Liver (tissue), 3 donors: ENCODE measurements around the gene ABHD6.

Experiments used
- EGR1 ChIP-seq, 2 donors: IDR thresholded peaks; 2 replicates each; pipeline ENCODE4 v1.6.1; 2016 to 2018; ENCODE audit warnings: antibody characterized with exemption in 2 of 2, low read depth in 2 of 2
- GABPA ChIP-seq, 2 donors: IDR thresholded peaks in 1 of 2; conservative IDR thresholded peaks in 1 of 2; 2 replicates each; pipeline ENCODE4 v1.6.1; 2016; ENCODE audit warnings: antibody characterized with exemption in 2 of 2, mild to moderate bottlenecking in 1 of 2, moderate library complexity in 1 of 2
- HNF4A ChIP-seq, 2 donors: conservative IDR thresholded peaks; 2 replicates each; pipeline ENCODE4 v1.6.1; 2016; ENCODE audit warnings: antibody characterized with exemption in 2 of 2, mild to moderate bottlenecking in 2 of 2
- JUND ChIP-seq, 2 donors: IDR thresholded peaks; 2 replicates each; pipeline ENCODE4 v1.6.1; 2016; ENCODE audit warnings: antibody characterized with exemption in 2 of 2
- NR2F2 ChIP-seq: IDR thresholded peaks from 2 replicates; pipeline ENCODE4 v1.6.1; 2016; ENCODE audit warnings: antibody characterized with exemption
- RXRA ChIP-seq, 2 donors: IDR thresholded peaks; 2 replicates each; pipeline ENCODE4 v1.6.1; 2017 to 2018; ENCODE audit warnings: antibody characterized with exemption in 2 of 2, mild to moderate bottlenecking in 1 of 2
- SP1 ChIP-seq: IDR thresholded peaks from 2 replicates; pipeline ENCODE4 v1.6.1; 2018; ENCODE audit warnings: antibody characterized with exemption, mild to moderate bottlenecking
- TAF1 ChIP-seq: conservative IDR thresholded peaks from 2 replicates; pipeline ENCODE4 v1.6.1; 2016; ENCODE audit warnings: antibody characterized with exemption, mild to moderate bottlenecking
- YY1 ChIP-seq: IDR thresholded peaks from 2 replicates; pipeline ENCODE4 v1.6.1; 2016; ENCODE audit warnings: antibody characterized with exemption, mild to moderate bottlenecking
- TF ChIP-seq, protein P1 (sequence below): fragments of 150-350 bp; IDR thresholded peaks from 2 replicates; pipeline ENCODE4 v1.5.1; 2017; ENCODE audit warnings: improper control_type of control experiment, low read depth, low read length; ENCODE audit not compliant: missing input control
- TF ChIP-seq, protein P2 (sequence below): IDR thresholded peaks from 2 replicates; pipeline ENCODE4 v1.6.1; 2016; ENCODE audit warnings: antibody characterized with exemption
- TF ChIP-seq, protein P3 (sequence below): IDR thresholded peaks from 2 replicates; pipeline ENCODE4 v1.6.1; 2016; ENCODE audit warnings: antibody characterized with exemption
- TF ChIP-seq, protein P4 (sequence below): IDR thresholded peaks from 2 replicates; pipeline ENCODE4 v1.6.1; 2016; ENCODE audit warnings: antibody characterized with exemption, mild to moderate bottlenecking
- TF ChIP-seq, protein P5 (sequence below): IDR thresholded peaks from 2 replicates; pipeline ENCODE4 v1.6.1; 2016; ENCODE audit warnings: antibody characterized with exemption
- donor health status: healthy.
- donor health status: healthy.

DNA sequence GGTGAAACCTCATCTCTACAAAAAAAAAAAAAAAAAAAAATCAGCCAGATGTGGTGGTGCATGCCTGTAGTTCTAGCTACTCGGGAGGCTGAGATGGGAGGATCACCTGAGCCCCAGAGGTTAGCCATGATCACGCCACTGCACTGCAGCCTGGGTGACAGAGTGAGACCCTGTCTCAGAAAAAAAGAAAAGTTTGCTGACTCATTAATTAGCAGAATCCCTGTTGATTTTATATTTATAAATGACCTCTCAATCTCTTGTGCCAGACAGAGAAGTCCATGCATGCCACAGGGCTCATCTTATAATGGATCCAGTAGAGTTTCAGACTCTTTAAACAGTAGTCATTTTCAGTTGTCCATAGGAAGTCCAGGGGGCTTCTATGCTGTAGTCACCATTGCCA is 32.9 kb downstream of the ABHD6 start:
- TF ChIP-seq, protein P1, sequence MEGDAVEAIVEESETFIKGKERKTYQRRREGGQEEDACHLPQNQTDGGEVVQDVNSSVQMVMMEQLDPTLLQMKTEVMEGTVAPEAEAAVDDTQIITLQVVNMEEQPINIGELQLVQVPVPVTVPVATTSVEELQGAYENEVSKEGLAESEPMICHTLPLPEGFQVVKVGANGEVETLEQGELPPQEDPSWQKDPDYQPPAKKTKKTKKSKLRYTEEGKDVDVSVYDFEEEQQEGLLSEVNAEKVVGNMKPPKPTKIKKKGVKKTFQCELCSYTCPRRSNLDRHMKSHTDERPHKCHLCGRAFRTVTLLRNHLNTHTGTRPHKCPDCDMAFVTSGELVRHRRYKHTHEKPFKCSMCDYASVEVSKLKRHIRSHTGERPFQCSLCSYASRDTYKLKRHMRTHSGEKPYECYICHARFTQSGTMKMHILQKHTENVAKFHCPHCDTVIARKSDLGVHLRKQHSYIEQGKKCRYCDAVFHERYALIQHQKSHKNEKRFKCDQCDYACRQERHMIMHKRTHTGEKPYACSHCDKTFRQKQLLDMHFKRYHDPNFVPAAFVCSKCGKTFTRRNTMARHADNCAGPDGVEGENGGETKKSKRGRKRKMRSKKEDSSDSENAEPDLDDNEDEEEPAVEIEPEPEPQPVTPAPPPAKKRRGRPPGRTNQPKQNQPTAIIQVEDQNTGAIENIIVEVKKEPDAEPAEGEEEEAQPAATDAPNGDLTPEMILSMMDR, result no peak
- TF ChIP-seq NR2F2, result no peak
- no peak for TF ChIP-seq RXRA (IDR thresholded peaks at IDR 0.05)
- TF ChIP-seq, protein P2, sequence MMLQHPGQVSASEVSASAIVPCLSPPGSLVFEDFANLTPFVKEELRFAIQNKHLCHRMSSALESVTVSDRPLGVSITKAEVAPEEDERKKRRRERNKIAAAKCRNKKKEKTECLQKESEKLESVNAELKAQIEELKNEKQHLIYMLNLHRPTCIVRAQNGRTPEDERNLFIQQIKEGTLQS, result no peak
- no peak for TF ChIP-seq SP1
- no peak for TF ChIP-seq TAF1
- TF ChIP-seq, protein P3, sequence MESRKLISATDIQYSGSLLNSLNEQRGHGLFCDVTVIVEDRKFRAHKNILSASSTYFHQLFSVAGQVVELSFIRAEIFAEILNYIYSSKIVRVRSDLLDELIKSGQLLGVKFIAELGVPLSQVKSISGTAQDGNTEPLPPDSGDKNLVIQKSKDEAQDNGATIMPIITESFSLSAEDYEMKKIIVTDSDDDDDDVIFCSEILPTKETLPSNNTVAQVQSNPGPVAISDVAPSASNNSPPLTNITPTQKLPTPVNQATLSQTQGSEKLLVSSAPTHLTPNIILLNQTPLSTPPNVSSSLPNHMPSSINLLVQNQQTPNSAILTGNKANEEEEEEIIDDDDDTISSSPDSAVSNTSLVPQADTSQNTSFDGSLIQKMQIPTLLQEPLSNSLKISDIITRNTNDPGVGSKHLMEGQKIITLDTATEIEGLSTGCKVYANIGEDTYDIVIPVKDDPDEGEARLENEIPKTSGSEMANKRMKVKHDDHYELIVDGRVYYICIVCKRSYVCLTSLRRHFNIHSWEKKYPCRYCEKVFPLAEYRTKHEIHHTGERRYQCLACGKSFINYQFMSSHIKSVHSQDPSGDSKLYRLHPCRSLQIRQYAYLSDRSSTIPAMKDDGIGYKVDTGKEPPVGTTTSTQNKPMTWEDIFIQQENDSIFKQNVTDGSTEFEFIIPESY, result no peak
- TF ChIP-seq, protein P4, sequence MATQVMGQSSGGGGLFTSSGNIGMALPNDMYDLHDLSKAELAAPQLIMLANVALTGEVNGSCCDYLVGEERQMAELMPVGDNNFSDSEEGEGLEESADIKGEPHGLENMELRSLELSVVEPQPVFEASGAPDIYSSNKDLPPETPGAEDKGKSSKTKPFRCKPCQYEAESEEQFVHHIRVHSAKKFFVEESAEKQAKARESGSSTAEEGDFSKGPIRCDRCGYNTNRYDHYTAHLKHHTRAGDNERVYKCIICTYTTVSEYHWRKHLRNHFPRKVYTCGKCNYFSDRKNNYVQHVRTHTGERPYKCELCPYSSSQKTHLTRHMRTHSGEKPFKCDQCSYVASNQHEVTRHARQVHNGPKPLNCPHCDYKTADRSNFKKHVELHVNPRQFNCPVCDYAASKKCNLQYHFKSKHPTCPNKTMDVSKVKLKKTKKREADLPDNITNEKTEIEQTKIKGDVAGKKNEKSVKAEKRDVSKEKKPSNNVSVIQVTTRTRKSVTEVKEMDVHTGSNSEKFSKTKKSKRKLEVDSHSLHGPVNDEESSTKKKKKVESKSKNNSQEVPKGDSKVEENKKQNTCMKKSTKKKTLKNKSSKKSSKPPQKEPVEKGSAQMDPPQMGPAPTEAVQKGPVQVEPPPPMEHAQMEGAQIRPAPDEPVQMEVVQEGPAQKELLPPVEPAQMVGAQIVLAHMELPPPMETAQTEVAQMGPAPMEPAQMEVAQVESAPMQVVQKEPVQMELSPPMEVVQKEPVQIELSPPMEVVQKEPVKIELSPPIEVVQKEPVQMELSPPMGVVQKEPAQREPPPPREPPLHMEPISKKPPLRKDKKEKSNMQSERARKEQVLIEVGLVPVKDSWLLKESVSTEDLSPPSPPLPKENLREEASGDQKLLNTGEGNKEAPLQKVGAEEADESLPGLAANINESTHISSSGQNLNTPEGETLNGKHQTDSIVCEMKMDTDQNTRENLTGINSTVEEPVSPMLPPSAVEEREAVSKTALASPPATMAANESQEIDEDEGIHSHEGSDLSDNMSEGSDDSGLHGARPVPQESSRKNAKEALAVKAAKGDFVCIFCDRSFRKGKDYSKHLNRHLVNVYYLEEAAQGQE, result no peak
- TF ChIP-seq, protein P5, sequence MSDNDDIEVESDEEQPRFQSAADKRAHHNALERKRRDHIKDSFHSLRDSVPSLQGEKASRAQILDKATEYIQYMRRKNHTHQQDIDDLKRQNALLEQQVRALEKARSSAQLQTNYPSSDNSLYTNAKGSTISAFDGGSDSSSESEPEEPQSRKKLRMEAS, result no peak
- no peak for TF ChIP-seq EGR1 (IDR thresholded peaks at IDR 0.05; ENCODE audit: low read depth in 2 of 2)
- no peak for TF ChIP-seq YY1
- TF ChIP-seq JUND (IDR thresholded peaks at IDR 0.05), result no peak
- no peak for TF ChIP-seq HNF4A (conservative IDR thresholded peaks at IDR 0.05)
- TF ChIP-seq GABPA (IDR thresholded peaks at IDR 0.05 in 1 of 2, conservative IDR thresholded peaks at IDR 0.05 in 1 of 2), result no peak
